ENCODE results near the gene MROH7.

Gene MROH7

DNA sequence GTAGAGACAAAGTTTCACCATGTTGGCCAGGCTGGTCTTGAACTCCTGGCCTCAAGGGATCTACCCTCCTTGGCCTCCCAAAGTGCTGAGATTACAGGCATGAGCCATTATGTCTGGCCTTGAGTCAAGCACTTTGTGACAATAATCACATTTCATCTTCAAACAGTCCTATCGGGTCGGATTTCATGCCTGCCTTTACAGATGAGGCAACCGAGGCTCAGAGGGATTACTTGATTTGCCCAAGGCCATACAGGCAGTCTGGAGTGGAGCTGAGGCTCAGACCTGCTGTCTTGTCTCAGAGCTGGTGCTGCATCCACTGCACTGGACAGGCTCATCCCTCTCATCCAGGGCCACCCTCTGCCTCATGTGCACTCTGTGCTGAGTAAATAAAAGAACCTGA, 44.8 kb upstream of the MROH7 start:
- Histone ChIP-seq H3K36me3 (ENCODE audit: control insufficient read depth in 1 of 2, insufficient read depth in 2 of 2, low read depth in 1 of 2, low read length in 2 of 2) (no peaks in the 10 kb centered on the region), H3K23ac (ENCODE audit: low read length in 2 of 2) (no peak overlapping the region), H3K27me3 (ENCODE audit: control insufficient read depth in 1 of 2, insufficient read depth in 1 of 2, low read length in 2 of 2) (no peaks in the 10 kb centered on the region), H4K91ac (ENCODE audit: low read length) (no peak overlapping the region), H2BK15ac (ENCODE audit: low read depth, poor library complexity, severe bottlenecking) (no peak overlapping the region), H3K4ac (ENCODE audit: low read depth in 1 of 2, low read length in 2 of 2) (no peak overlapping the region), H3K79me1 (replicated peaks; ENCODE audit: low read length, poor library complexity, severe bottlenecking) (no peaks in the 10 kb centered on the region), H2AK5ac (ENCODE audit: low read length, severe bottlenecking) (no peak overlapping the region), H2BK120ac (ENCODE audit: low read depth, low read length) (no peak overlapping the region), H4K8ac (ENCODE audit: low read length) (no peak overlapping the region), H3K4me2 (ENCODE audit: low read length, poor library complexity, severe bottlenecking) (no peak overlapping the region), H2BK12ac (ENCODE audit: low read length in 2 of 2) (no peak overlapping the region), H3K4me1 (ENCODE audit: control insufficient read depth, insufficient read depth, low read depth, low read length) (peaks cover 22% of the 10 kb centered on the region), H3K4me3 (ENCODE audit: insufficient read depth in 1 of 2, low read depth in 1 of 2, low read length in 2 of 2) (no peak overlapping the region), H3K14ac (ENCODE audit: low read length in 2 of 2) (no peak overlapping the region), H2BK5ac (ENCODE audit: low read depth, low read length, poor library complexity, severe bottlenecking) (no peak overlapping the region), H3K9ac (ENCODE audit: low read length) (no peak overlapping the region), H3K9me3 (ENCODE audit: control insufficient read depth, low read length) (no peaks in the 10 kb centered on the region), H3K27ac (ENCODE audit: low read length, poor library complexity, severe bottlenecking) (no peak overlapping the region), H3K18ac (ENCODE audit: low read depth in 1 of 2, low read length in 2 of 2) (no peak overlapping the region), H2AFZ (ENCODE audit: low read depth, low read length) (no peak overlapping the region)
- no peak for DNase-seq
- 93% methylated on average over 3 of the region's 3 CpGs for WGBS

DNA sequence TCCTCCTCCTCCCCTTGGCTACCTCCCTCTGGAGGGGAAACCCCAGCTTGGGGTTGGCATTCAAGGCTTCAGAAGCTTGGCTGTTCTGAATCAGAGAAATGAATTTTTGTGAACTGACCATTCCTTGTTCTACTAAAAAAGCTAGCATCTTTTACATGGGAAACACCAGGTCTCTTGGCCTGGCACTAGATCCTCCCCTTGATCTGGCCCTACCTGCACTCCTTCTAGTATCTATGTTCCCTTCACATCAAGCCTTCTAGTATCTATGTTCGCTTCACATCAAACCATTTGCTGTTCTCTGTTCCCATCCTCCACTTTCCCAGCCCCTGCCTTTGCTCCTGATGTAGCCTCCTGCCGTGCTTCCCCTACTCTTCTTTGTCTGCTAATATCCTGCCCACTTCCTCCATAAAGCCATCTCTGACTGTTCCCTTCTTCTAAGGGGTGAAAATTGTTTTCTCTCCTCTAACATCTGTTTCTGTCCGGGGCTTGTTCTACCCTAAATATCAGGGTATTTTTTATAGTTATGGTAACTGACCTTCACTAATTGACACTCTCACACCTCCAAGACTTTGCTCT, 44.0 kb upstream of the MROH7 start:
- Histone ChIP-seq H3K4me3 (ENCODE audit: insufficient read depth in 1 of 2, low read depth in 1 of 2, low read length in 2 of 2) (no peak overlapping the region), H3K36me3 (ENCODE audit: control insufficient read depth in 1 of 2, insufficient read depth in 2 of 2, low read depth in 1 of 2, low read length in 2 of 2) (no peaks in the 10 kb centered on the region), H2AFZ (ENCODE audit: low read depth, low read length) (no peak overlapping the region), H3K4me1 (ENCODE audit: control insufficient read depth, insufficient read depth, low read depth, low read length) (peaks cover 26% of the 10 kb centered on the region), H3K79me1 (replicated peaks; ENCODE audit: low read length, poor library complexity, severe bottlenecking) (no peaks in the 10 kb centered on the region), H4K8ac (ENCODE audit: low read length) (no peak overlapping the region), H2BK15ac (ENCODE audit: low read depth, poor library complexity, severe bottlenecking) (no peak overlapping the region), H3K14ac (ENCODE audit: low read length in 2 of 2) (no peak overlapping the region), H3K9ac (ENCODE audit: low read length) (no peak overlapping the region), H3K4me2 (ENCODE audit: low read length, poor library complexity, severe bottlenecking) (no peak overlapping the region), H2AK5ac (ENCODE audit: low read length, severe bottlenecking) (peak overlapping the region; percentile 24), H4K91ac (ENCODE audit: low read length) (no peak overlapping the region), H3K27me3 (ENCODE audit: control insufficient read depth in 1 of 2, insufficient read depth in 1 of 2, low read length in 2 of 2) (no peaks in the 10 kb centered on the region), H2BK5ac (ENCODE audit: low read depth, low read length, poor library complexity, severe bottlenecking) (no peak overlapping the region), H2BK12ac (ENCODE audit: low read length in 2 of 2) (no peak overlapping the region), H3K4ac (ENCODE audit: low read depth in 1 of 2, low read length in 2 of 2) (no peak overlapping the region), H3K27ac (ENCODE audit: low read length, poor library complexity, severe bottlenecking) (no peak overlapping the region), H3K23ac (ENCODE audit: low read length in 2 of 2) (no peak overlapping the region), H2BK120ac (ENCODE audit: low read depth, low read length) (no peak overlapping the region), H3K9me3 (ENCODE audit: control insufficient read depth, low read length) (no peaks in the 10 kb centered on the region), H3K18ac (ENCODE audit: low read depth in 1 of 2, low read length in 2 of 2) (no peak overlapping the region)
- no peak for DNase-seq
- WGBS = 80% methylated on average over 2 of the region's 3 CpGs

DNA sequence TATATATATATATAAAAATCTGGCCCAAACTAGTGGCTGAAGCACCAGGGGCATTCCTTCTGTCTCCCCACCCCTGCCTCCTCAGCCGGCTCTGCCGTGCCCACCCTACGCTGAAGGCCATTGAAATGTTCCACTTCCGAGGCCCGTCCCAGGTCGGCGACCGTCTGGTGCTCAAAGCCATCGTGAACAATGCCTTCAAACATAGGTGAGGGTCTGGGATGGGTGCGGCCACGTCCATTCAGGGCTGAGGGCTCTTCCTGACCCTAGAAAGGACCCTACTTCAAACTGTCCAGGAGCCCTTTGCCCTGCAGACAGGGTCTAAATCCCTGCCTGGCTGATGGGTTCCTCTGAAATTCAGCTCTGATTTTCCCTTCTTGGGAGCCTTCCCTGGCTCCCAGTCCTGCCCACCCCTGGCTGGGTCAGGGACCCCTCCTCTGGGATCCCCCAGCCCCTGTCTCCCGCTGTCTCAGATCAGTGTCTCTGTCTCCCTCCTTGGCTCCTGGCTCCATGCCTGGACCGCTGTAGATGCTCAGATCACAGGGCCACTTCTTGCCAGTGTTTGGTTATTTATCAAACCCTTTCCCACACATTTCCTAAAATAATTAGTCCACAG, 42.3 kb upstream of the MROH7 start:
- no peak overlapping the region for H4K91ac ChIP-seq (ENCODE audit: low read length)
- H2AFZ ChIP-seq (ENCODE audit: low read depth, low read length) = no peak overlapping the region
- H3K23ac ChIP-seq (ENCODE audit: low read length in 2 of 2) = no peak overlapping the region
- no peaks in the 10 kb centered on the region for H3K79me1 ChIP-seq (replicated peaks; ENCODE audit: low read length, poor library complexity, severe bottlenecking)
- DNase-seq = no peak
- no peak overlapping the region for H3K18ac ChIP-seq (ENCODE audit: low read depth in 1 of 2, low read length in 2 of 2)
- WGBS = 89% methylated on average over 13 of the region's 13 CpGs
- no peaks in the 10 kb centered on the region for H3K36me3 ChIP-seq (ENCODE audit: control insufficient read depth in 1 of 2, insufficient read depth in 2 of 2, low read depth in 1 of 2, low read length in 2 of 2)
- no peak overlapping the region for H2BK120ac ChIP-seq (ENCODE audit: low read depth, low read length)
- H3K27me3 ChIP-seq (ENCODE audit: control insufficient read depth in 1 of 2, insufficient read depth in 1 of 2, low read length in 2 of 2) = no peaks in the 10 kb centered on the region
- no peak overlapping the region for H3K14ac ChIP-seq (ENCODE audit: low read length in 2 of 2)
- no peak overlapping the region for H3K4me2 ChIP-seq (ENCODE audit: low read length, poor library complexity, severe bottlenecking)
- H3K9me3 ChIP-seq (ENCODE audit: control insufficient read depth, low read length) = no peaks in the 10 kb centered on the region
- no peak overlapping the region for H3K4me3 ChIP-seq (ENCODE audit: insufficient read depth in 1 of 2, low read depth in 1 of 2, low read length in 2 of 2)
- peak overlapping the region; percentile 9 for H2AK5ac ChIP-seq (ENCODE audit: low read length, severe bottlenecking)
- H2BK5ac ChIP-seq (ENCODE audit: low read depth, low read length, poor library complexity, severe bottlenecking) = no peak overlapping the region
- no peak overlapping the region for H3K4ac ChIP-seq (ENCODE audit: low read depth in 1 of 2, low read length in 2 of 2)
- no peak overlapping the region for H3K9ac ChIP-seq (ENCODE audit: low read length)
- no peak overlapping the region for H2BK12ac ChIP-seq (ENCODE audit: low read length in 2 of 2)
- no peak overlapping the region for H2BK15ac ChIP-seq (ENCODE audit: low read depth, poor library complexity, severe bottlenecking)
- no peak overlapping the region for H3K27ac ChIP-seq (ENCODE audit: low read length, poor library complexity, severe bottlenecking)
- H4K8ac ChIP-seq (ENCODE audit: low read length) = no peak overlapping the region
- peaks cover 31% of the 10 kb centered on the region for H3K4me1 ChIP-seq (ENCODE audit: control insufficient read depth, insufficient read depth, low read depth, low read length)

DNA sequence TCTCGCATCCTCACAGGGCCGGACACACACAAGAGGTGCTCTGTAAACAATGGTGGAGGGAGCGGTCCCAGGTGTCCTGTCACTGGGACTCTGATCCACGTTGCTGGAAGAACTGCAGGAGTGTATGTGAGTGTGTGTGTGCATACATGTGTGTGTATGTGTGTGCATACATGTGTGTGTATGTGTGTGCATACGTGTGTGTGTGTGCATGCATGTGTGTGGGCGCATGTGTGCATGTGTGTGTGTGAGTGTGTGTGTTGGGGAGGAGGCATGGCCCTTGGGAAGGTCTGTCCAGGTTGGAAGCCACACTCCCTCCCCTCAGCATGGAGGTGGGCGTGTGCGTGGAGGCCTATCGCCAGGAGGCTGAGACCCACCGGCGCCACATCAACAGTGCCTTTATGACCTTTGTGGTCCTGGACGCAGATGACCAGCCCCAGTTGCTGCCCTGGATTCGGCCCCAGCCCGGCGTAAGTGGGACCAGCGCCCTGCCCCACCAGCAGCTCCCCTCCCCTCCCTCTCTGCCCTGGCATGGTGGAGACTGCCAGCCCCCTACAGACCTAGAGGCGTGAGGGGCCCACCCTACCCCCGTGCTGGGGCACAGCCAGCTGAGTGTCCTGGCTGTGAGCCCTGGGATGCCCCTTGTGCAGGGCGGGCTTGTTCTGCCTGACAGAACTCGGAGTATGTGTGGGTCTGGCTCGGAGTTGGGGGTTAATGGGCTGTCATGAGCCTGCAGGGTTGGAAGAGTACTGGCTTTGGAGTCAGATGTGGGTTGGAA, 40.5 kb upstream of the MROH7 start:
- H4K91ac ChIP-seq (ENCODE audit: low read length) = no peak overlapping the region
- DNase-seq = no peak
- no peaks in the 10 kb centered on the region for H3K27me3 ChIP-seq (ENCODE audit: control insufficient read depth in 1 of 2, insufficient read depth in 1 of 2, low read length in 2 of 2)
- H3K36me3 ChIP-seq (ENCODE audit: control insufficient read depth in 1 of 2, insufficient read depth in 2 of 2, low read depth in 1 of 2, low read length in 2 of 2) = no peaks in the 10 kb centered on the region
- peaks cover 38% of the 10 kb centered on the region for H3K4me1 ChIP-seq (ENCODE audit: control insufficient read depth, insufficient read depth, low read depth, low read length)
- H3K14ac ChIP-seq (ENCODE audit: low read length in 2 of 2) = no peak overlapping the region
- no peak overlapping the region for H2BK12ac ChIP-seq (ENCODE audit: low read length in 2 of 2)
- H2BK15ac ChIP-seq (ENCODE audit: low read depth, poor library complexity, severe bottlenecking) = no peak overlapping the region
- no peak overlapping the region for H2BK5ac ChIP-seq (ENCODE audit: low read depth, low read length, poor library complexity, severe bottlenecking)
- no peak overlapping the region for H2AFZ ChIP-seq (ENCODE audit: low read depth, low read length)
- peak overlapping the region; percentile 8 for H3K4me2 ChIP-seq (ENCODE audit: low read length, poor library complexity, severe bottlenecking)
- H3K27ac ChIP-seq (ENCODE audit: low read length, poor library complexity, severe bottlenecking) = no peak overlapping the region
- H3K4ac ChIP-seq (ENCODE audit: low read depth in 1 of 2, low read length in 2 of 2) = no peak overlapping the region
- H2AK5ac ChIP-seq (ENCODE audit: low read length, severe bottlenecking) = no peak overlapping the region
- H3K4me3 ChIP-seq (ENCODE audit: insufficient read depth in 1 of 2, low read depth in 1 of 2, low read length in 2 of 2) = no peak overlapping the region
- no peak overlapping the region for H3K23ac ChIP-seq (ENCODE audit: low read length in 2 of 2)
- no peak overlapping the region for H2BK120ac ChIP-seq (ENCODE audit: low read depth, low read length)
- H3K18ac ChIP-seq (ENCODE audit: low read depth in 1 of 2, low read length in 2 of 2) = no peak overlapping the region
- H3K9ac ChIP-seq (ENCODE audit: low read length) = no peak overlapping the region
- 89% methylated on average over 21 of the region's 21 CpGs for WGBS
- no peaks in the 10 kb centered on the region for H3K79me1 ChIP-seq (replicated peaks; ENCODE audit: low read length, poor library complexity, severe bottlenecking)
- H3K9me3 ChIP-seq (ENCODE audit: control insufficient read depth, low read length) = no peaks in the 10 kb centered on the region
- H4K8ac ChIP-seq (ENCODE audit: low read length) = no peak overlapping the region

Measured in mesenchymal stem cell (in vitro differentiated cells and primary cell).